NB4 (cell line): ENCODE data around the gene KCNQ5.
"Not testable (repeated sequence)": the region's sequence is repeated elsewhere in the genome, so short reads cannot be mapped to it uniquely, and the experiment has no call there.

Source experiments
- CTCF ChIP-seq: IDR thresholded peaks from one replicate; pipeline ENCODE4 v1.5.1; 2012; ENCODE audit warnings: low read depth, low read length
- POLR2A ChIP-seq: IDR thresholded peaks from 2 replicates; pipeline ENCODE4 v1.6.1; 2011; ENCODE audit warnings: mild to moderate bottlenecking; ENCODE audit not compliant: insufficient read length; ENCODE audit errors: extremely low read depth
- TF ChIP-seq, protein P1 (sequence below): IDR thresholded peaks from 2 replicates; pipeline ENCODE4 v1.6.1; 2011; ENCODE audit warnings: low read depth, low read length

DNA sequence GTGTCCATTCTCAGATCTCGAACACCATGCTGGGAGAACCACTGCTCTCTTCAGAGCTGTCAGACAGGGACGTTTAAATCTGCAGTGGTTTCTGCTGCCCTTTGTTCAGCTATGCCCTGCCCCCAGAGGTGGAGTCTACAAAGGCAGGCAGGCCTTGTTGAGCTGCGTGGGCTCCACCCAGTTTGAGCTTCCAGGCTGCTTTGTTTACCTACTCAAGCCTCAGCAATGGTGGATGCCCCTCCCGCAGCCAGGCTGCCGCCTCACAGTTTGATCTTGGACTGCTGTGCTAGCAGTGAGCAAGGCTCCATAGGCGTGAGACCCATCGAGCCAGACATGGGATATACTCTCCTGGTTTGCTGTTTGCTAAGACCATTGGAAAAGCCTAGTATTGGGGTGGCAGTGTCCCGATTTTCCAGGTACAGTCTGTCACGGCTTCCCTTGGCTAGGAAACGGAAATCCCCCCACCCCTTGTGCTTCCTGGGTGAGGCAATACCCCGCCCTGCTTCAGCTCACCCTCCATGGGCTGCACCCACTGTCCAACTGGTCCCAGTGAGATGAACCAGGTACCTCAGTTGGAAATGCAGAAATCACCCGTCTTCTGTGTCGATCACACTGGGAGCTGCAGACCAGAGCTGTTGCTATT lies 362.4 kb downstream of the KCNQ5 start:
- TF ChIP-seq CTCF, POLR2A: not testable (repeated sequence)
- TF ChIP-seq, protein P1, sequence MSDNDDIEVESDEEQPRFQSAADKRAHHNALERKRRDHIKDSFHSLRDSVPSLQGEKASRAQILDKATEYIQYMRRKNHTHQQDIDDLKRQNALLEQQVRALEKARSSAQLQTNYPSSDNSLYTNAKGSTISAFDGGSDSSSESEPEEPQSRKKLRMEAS = not testable (repeated sequence)
